Measurements from ENCODE around the gene TRPM2.
A peak's percentile ranks its signal among the peaks of the same experiment; 100 is the strongest.
"Not testable (repeated sequence)": the region's sequence is repeated elsewhere in the genome, so short reads cannot be mapped to it uniquely, and the experiment has no call there.

Gene TRPM2

GRCh38 chr21:44473915-44474555 is 120.6 kb downstream of the TRPM2 start:
- TF ChIP-seq CTCF (IDR thresholded peaks at IDR 0.05; ENCODE audit: extremely low read depth, missing control alignments), result no peak
- DNase-seq (ENCODE audit: low spot score), result no peak

GRCh38 chr21:44475266-44475845 is 121.9 kb downstream of the TRPM2 start:
- no peak for TF ChIP-seq CTCF (IDR thresholded peaks at IDR 0.05; ENCODE audit: extremely low read depth, missing control alignments)
- DNase-seq (ENCODE audit: low spot score), result no peak

GRCh38 chr21:44477131-44477530 is 123.7 kb downstream of the TRPM2 start:
- no peak for DNase-seq (ENCODE audit: low spot score)
- no peak for TF ChIP-seq CTCF (IDR thresholded peaks at IDR 0.05; ENCODE audit: extremely low read depth, missing control alignments)

- TF ChIP-seq CTCF (IDR thresholded peaks at IDR 0.05; ENCODE audit: extremely low read depth, missing control alignments), result no peak
- no peak for DNase-seq (ENCODE audit: low spot score)
These were observed 124.3 kb downstream of the TRPM2 start for GRCh38 chr21:44477712-44478111.

GRCh38 chr21:44478124-44478800 is 124.8 kb downstream of the TRPM2 start:
- no peak for TF ChIP-seq CTCF (IDR thresholded peaks at IDR 0.05; ENCODE audit: extremely low read depth, missing control alignments)
- DNase-seq (ENCODE audit: low spot score), result no peak

- TF ChIP-seq CTCF (IDR thresholded peaks at IDR 0.05; ENCODE audit: extremely low read depth, missing control alignments), result no peak
- no peak for DNase-seq (ENCODE audit: low spot score)
These were observed 125.4 kb downstream of the TRPM2 start for GRCh38 chr21:44478801-44479167.

- TF ChIP-seq CTCF (IDR thresholded peaks at IDR 0.05; ENCODE audit: extremely low read depth, missing control alignments), result peak; percentile 62
- not testable (repeated sequence) for DNase-seq (ENCODE audit: low spot score)
These were observed 126.3 kb downstream of the TRPM2 start for GRCh38 chr21:44479556-44480199.
